ENCODE measurements around the gene STX1A.

STX1A gene

DNA sequence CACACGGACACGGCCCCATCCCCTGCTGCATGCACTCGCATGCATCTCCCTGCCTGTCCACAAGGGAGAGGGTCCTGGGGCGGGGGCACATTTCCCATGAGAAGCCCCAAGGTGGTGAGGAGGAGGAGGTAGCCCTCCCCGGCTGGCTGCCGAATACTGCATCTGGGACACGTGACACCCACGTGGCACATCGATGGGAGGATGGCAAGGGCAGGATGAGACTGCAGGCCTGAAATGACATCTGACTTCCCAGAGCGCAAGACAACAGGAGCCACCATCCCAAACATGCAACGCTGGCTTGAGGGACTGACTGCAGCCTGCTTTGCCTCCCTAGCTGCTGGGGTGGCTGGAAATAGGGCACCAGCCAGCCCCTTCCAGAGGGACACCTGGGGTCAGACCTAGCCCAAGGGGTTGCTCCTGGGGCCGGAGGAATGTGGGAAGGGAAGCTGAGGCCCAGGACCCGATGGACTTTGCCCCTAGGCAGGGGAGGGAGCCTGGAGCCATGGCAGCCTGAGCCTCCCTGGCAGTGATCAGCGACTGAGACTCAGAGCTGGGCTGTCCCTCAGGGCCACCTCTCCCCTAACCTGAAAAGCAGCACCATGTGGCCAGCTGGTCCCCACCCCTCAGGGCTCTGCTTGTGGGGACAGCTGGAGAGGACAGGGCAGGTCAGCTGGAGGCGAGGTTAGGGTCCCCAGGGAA, 19.9 kb downstream of the STX1A start:
- no peak overlapping the region for H3K4me3 Mint-ChIP-seq
- peaks cover 18% of the 10 kb centered on the region for H3K4me1 Mint-ChIP-seq (ENCODE audit: low read depth)
- no peak overlapping the region for H3K27ac Mint-ChIP-seq
- intact Hi-C loops (cut with micrococcal nuclease), result no loop called here
- H3K9me3 Mint-ChIP-seq, result no peaks in the 10 kb centered on the region
- peaks cover 69% of the 10 kb centered on the region for H3K36me3 Mint-ChIP-seq (ENCODE audit: low read depth)
- H3K27me3 Mint-ChIP-seq, result peaks cover 30% of the 10 kb centered on the region

DNA sequence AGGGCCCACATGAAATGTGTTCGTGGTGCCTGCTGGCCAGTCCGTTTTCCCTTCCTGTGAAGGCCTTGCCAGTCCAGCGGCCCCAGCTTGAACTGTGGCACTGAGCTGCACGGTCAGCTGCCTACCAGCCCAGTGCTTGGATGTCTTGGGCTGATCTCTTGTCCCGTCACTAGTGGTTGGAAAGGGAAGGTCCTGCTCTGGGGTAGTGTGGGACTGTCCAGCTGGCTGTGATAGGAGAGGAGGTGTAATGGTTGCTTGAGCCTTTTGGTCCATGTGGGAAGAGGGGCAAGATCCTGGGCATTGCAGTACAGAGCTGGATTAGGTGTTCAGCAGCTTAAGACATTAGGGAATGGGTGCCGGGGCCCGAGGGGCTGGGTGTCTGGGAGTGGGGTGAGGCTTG, 21.1 kb downstream of the STX1A start:
- H3K36me3 Mint-ChIP-seq (ENCODE audit: low read depth), result peaks cover 80% of the 10 kb centered on the region
- H3K27ac Mint-ChIP-seq, result no peak overlapping the region
- no peak overlapping the region for H3K4me3 Mint-ChIP-seq
- H3K27me3 Mint-ChIP-seq, result peaks cover 20% of the 10 kb centered on the region
- intact Hi-C loops (cut with micrococcal nuclease), result no loop called here
- peaks cover 18% of the 10 kb centered on the region for H3K4me1 Mint-ChIP-seq (ENCODE audit: low read depth)
- H3K9me3 Mint-ChIP-seq, result no peaks in the 10 kb centered on the region

DNA sequence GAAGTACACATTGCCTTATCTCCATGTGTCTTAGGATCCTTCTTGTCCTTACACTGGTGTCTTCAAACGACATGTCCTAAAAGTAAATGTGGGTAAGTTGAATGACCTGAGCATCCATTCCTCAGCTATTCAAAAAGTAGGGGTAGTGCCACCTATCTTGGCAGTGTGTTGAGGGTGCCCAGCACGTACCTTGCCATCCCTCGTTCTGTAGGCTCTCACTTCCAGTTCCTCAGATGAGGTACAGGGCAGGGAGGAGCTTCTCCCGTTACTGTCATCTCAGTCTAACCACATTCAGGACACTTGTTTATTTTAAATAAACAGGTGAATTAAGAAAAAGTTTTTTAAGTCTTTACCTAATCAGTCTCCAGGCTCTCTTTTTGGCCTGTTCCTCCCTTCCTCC, 23.1 kb downstream of the STX1A start:
- Mint-ChIP-seq H3K27ac (no peak overlapping the region), H3K4me3 (no peak overlapping the region), H3K4me1 (ENCODE audit: low read depth) (peaks cover 23% of the 10 kb centered on the region), H3K27me3 (no peaks in the 10 kb centered on the region), H3K9me3 (no peaks in the 10 kb centered on the region), H3K36me3 (ENCODE audit: low read depth) (peaks cover 89% of the 10 kb centered on the region)
- intact Hi-C loops (cut with micrococcal nuclease), result no loop called here

DNA sequence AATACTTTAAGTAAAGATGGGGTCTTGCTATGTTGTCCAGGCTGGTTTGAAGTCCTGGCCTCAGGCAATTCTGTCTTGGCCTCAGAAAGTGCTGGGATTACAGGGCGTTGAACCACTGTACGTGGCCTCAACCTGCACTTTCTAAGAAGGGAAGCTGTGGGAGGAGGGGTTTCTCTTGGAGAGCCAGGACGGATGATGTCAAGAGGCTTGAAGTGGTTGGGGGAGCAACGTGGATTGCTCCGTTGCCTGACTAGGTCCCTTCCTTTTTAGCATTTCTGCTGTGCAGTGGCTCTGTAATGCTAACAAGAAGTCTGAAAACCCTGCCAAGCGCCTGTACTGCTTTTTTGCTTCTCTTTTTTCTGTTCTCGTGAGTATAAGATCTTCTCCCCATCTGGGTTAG, 28.8 kb downstream of the STX1A start:
- Mint-ChIP-seq H3K27ac (no peak overlapping the region), H3K27me3 (no peaks in the 10 kb centered on the region), H3K4me3 (no peak overlapping the region), H3K9me3 (no peaks in the 10 kb centered on the region), H3K36me3 (ENCODE audit: low read depth) (peaks cover 96% of the 10 kb centered on the region), H3K4me1 (ENCODE audit: low read depth) (peaks cover 51% of the 10 kb centered on the region)
- intact Hi-C loops (cut with micrococcal nuclease), result no loop called here

DNA sequence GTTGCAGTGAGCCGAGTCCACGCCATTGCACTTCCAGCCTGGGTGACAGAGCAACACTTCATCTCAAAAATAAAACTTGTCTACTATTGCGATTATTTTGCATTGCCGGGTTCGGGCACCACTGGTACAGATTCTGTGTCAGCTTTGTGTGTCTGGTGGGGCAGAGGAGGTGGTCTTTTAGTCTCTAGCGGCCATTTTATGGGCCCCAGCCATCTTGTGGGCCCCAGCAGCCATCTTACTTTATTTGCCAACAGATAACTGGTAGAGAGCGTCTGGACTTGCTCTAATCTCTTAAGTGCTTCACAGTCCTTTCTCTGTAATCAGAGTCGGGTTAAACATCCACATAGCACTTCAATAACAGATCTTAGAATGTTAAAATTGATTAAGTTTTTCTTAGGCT, 31.2 kb downstream of the STX1A start:
- Mint-ChIP-seq H3K36me3 (ENCODE audit: low read depth) (peaks cover 86% of the 10 kb centered on the region), H3K4me1 (ENCODE audit: low read depth) (peaks cover 50% of the 10 kb centered on the region), H3K27ac (no peak overlapping the region), H3K9me3 (no peaks in the 10 kb centered on the region), H3K4me3 (no peak overlapping the region), H3K27me3 (no peaks in the 10 kb centered on the region)
- intact Hi-C loops (cut with micrococcal nuclease), result no loop called here

DNA sequence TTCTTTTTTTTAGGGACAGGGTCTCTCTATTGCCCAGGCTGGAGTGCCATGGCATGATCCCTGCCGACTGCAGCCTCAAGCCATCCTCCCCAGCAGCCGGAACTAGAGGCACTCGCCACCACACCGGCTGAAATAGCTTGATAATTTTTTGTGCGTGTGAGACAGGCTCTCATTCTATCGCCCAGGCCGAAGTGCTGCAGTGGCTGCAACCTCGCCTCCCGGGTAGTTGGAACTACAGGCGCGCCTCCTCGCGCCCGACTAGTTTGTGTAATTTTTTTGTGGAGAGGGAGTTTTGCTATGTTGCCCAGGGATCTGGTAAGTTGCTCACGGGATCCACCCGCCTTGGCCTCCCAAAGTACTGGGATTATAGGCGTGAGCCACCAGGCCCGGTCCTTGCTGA, 34.2 kb downstream of the STX1A start:
- peaks cover 75% of the 10 kb centered on the region for H3K36me3 Mint-ChIP-seq (ENCODE audit: low read depth)
- intact Hi-C loops (cut with micrococcal nuclease), result no loop called here
- no peak overlapping the region for H3K4me3 Mint-ChIP-seq

DNA sequence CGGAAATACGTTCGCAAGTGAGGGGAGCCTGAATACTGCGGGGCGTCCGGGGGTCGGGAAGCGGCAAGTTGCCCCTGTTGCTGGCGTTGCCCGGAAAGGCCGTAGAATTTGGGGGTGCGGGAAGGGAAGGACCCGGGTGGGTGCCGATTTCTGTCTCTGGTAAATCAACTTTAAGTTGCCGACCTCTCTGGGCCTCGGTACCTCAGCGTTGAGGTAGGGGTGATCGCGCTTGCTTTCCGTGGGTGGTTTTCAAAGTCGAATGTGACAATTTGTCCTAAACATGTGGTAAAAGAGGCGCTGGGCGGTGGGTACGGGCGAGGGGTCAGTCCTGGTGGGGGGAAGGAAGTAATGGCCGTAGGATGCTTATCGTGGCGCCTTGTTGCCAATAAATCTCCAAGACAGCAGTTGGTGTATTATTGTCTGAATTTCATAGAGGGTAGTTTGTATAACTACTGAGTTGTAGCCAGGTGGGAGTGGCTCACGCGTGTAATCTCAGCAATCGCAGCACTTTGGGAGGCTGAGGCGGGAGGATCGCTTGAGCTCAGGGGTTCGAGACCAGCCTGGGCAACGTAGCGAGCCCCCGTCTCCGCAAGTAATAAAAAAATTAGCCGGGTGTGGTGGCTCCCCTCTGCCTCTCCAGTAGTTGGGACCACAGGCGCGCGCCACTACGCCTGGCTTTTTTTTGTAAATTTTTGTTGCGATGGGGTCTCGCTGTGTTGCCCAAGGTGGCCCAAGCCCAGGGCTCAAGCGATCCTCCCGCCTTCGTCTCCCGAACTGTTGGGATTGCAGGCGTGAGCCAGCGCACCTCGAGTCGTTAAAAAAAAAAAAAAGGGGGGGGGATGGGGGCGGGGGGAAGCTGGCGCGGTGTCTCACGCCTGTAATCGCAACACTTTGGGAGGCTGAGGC, 35.4 kb downstream of the STX1A start:
- peaks cover 43% of the 10 kb centered on the region for H3K4me1 Mint-ChIP-seq (ENCODE audit: low read depth)
- H3K27ac Mint-ChIP-seq, result peak overlapping the region; percentile 95
- H3K36me3 Mint-ChIP-seq (ENCODE audit: low read depth), result peaks cover 65% of the 10 kb centered on the region
- H3K4me3 Mint-ChIP-seq, result peak overlapping the region; percentile 94
- intact Hi-C loops (cut with micrococcal nuclease), result loop anchor here (1.0 to 2.0 kb wide), 3 partner anchors 17 to 55 kb away; partner anchors contain the start of genes ABHD11, STX1A and VPS37D
- H3K9me3 Mint-ChIP-seq, result no peaks in the 10 kb centered on the region
- no peaks in the 10 kb centered on the region for H3K27me3 Mint-ChIP-seq

More for the DNA sequence above, 34.2 kb downstream of the STX1A start:
- peaks cover 49% of the 10 kb centered on the region for H3K4me1 Mint-ChIP-seq (ENCODE audit: low read depth)
- no peaks in the 10 kb centered on the region for H3K27me3 Mint-ChIP-seq
- no peak overlapping the region for H3K27ac Mint-ChIP-seq
- no peaks in the 10 kb centered on the region for H3K9me3 Mint-ChIP-seq

DNA sequence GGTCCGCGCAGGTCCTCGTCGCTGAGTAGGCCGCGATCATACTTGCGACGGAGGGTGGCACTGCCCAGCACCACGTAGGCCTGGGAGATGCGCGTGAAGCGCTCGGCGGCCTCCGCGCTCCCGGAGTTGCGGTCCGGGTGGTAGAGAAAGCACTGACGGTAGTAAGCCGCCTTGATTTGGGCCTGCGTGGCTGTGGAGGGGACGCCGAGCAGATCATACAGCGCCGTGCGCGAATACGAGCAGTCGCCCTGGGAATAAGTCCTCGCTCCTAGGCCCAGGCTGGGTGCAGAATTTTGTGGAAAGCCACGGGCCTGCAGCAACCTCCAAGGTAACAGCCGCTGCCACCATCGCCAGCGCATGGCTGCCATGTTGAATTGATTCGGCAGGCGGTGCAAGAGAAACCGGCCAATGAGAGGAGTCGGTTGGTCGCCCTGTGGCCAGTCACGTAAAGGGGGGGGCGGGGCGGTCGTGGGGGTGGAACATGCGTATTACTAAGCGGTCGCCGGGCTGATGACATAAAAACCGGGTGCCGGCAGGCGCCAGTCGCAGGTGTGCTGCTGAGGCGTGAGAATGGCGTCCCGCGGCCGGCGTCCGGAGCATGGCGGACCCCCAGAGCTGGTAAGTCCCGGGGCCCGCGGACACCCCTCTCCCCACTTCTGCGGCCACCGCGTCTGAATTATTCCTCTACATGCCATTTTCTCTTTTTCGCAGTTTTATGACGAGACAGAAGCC, 36.2 kb downstream of the STX1A start, which contains the start of the genes BUD23 and DNAJC30:
TSS of gene BUD23 (plus strand) at position 542 of the 732 bp plus-strand sequence. CDS start at position 571, 29 bp downstream.
TSS of gene DNAJC30 (minus strand) at position 398 of the 732 bp plus-strand sequence. CDS start at position 368, 30 bp downstream.
- H3K4me1 Mint-ChIP-seq (ENCODE audit: low read depth), result peaks cover 36% of the 10 kb centered on the region
- no peaks in the 10 kb centered on the region for H3K27me3 Mint-ChIP-seq
- peaks cover 65% of the 10 kb centered on the region for H3K36me3 Mint-ChIP-seq (ENCODE audit: low read depth)
- peak within 1 kb of the TSS; percentile 95 for H3K27ac Mint-ChIP-seq
- H3K9me3 Mint-ChIP-seq, result no peaks in the 10 kb centered on the region
- intact Hi-C loops (cut with micrococcal nuclease), result loop anchor here (1.0 to 2.0 kb wide), 3 partner anchors 16 to 56 kb away; partner anchors contain the start of genes ABHD11, STX1A and VPS37D
- peak within 1 kb of the TSS; percentile 94 for H3K4me3 Mint-ChIP-seq

DNA sequence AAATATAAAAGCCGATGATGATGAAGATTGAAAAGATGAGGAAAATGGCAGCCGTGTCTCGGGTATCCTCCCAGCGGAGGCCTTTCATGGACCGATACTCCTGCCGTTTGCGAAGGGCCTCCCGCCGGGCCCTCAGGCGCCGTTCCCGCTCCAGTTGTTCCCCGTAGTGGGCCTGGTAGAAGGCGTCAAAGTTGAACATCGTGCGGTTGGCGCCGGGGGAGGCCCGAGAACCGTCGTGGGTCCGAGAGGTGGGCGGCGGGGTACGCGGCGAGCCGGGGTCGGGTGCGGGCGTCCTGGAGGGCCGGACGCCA, 36.8 kb downstream of the STX1A start:
- peak overlapping the region; percentile 95 for H3K27ac Mint-ChIP-seq
- H3K27me3 Mint-ChIP-seq, result no peaks in the 10 kb centered on the region
- peaks cover 36% of the 10 kb centered on the region for H3K4me1 Mint-ChIP-seq (ENCODE audit: low read depth)
- no peaks in the 10 kb centered on the region for H3K9me3 Mint-ChIP-seq
- intact Hi-C loops (cut with micrococcal nuclease), result loop anchor here (1.0 to 2.0 kb wide), 3 partner anchors 15 to 56 kb away; partner anchors contain the start of genes ABHD11, STX1A and VPS37D
- peak overlapping the region; percentile 94 for H3K4me3 Mint-ChIP-seq
- peaks cover 65% of the 10 kb centered on the region for H3K36me3 Mint-ChIP-seq (ENCODE audit: low read depth)

DNA sequence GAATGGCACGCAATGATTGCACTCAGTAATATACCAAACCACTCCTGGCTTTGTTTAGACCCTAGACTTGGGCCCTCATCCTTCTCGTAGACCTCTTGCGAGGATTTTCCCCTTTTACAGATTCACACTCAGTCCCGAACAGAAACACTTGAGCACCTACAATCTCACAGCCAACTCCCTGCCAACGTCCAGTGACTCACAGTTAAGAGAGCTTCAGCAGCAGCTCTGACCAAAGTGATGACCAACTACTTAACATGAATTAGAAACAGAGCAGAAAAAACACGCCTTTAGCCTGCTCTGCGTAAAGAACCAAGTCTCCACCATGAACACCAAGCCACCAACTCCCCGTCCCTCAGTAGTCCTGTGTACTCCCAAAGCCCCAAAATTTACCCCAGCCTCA, 38.4 kb downstream of the STX1A start:
- no peak overlapping the region for H3K27ac Mint-ChIP-seq
- H3K27me3 Mint-ChIP-seq, result peaks cover 6% of the 10 kb centered on the region
- H3K36me3 Mint-ChIP-seq (ENCODE audit: low read depth), result peaks cover 55% of the 10 kb centered on the region
- intact Hi-C loops (cut with micrococcal nuclease), result no loop called here
- no peaks in the 10 kb centered on the region for H3K9me3 Mint-ChIP-seq
- H3K4me1 Mint-ChIP-seq (ENCODE audit: low read depth), result peaks cover 36% of the 10 kb centered on the region
- H3K4me3 Mint-ChIP-seq, result no peak overlapping the region

DNA sequence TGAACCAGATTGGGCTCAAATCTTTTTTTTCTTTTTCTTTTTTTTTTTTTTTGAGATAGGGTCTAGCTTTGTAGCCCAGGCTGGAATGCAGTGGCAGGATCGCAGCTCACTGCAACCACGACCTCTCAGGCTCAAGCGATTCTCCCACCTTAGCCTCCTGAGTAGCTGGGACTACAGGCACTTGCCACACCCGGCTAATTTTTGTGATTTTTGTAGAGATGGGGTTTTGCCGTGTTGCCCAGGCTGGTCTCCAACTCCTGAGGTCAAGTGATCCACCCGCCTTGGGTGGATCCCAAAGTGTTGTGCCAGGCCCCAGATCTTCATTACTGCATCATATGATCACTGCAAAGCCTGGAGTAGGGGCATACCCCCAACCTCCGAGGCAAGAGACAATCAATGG, 39.0 kb downstream of the STX1A start:
- H3K9me3 Mint-ChIP-seq, result no peaks in the 10 kb centered on the region
- H3K27me3 Mint-ChIP-seq, result peaks cover 6% of the 10 kb centered on the region
- peaks cover 50% of the 10 kb centered on the region for H3K36me3 Mint-ChIP-seq (ENCODE audit: low read depth)
- no peak overlapping the region for H3K27ac Mint-ChIP-seq
- H3K4me1 Mint-ChIP-seq (ENCODE audit: low read depth), result peaks cover 36% of the 10 kb centered on the region
- intact Hi-C loops (cut with micrococcal nuclease), result no loop called here
- no peak overlapping the region for H3K4me3 Mint-ChIP-seq

DNA sequence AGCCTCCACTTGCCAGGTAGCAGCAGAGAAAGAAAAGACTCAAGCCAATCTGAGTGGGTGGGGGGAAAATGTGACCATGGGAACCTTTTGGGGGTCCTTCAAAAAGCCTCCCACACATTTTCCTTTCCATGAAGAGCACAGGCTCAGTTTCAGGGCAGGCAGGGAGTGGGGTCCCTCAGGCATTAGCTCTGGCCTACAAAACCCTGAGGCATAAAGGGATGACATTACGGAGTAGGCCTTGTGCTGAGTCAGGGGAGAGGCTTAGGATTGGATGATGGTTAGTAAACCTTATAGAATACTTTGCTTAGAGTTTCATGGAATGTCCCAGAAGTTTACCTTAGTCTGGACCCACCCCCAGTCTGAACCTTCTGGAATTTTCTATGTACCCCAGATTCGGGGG, 39.8 kb downstream of the STX1A start:
- Mint-ChIP-seq H3K9me3 (no peaks in the 10 kb centered on the region), H3K4me1 (ENCODE audit: low read depth) (peaks cover 40% of the 10 kb centered on the region), H3K27ac (no peak overlapping the region), H3K4me3 (no peak overlapping the region), H3K36me3 (ENCODE audit: low read depth) (peaks cover 46% of the 10 kb centered on the region), H3K27me3 (peaks cover 6% of the 10 kb centered on the region)
- intact Hi-C loops (cut with micrococcal nuclease), result no loop called here

DNA sequence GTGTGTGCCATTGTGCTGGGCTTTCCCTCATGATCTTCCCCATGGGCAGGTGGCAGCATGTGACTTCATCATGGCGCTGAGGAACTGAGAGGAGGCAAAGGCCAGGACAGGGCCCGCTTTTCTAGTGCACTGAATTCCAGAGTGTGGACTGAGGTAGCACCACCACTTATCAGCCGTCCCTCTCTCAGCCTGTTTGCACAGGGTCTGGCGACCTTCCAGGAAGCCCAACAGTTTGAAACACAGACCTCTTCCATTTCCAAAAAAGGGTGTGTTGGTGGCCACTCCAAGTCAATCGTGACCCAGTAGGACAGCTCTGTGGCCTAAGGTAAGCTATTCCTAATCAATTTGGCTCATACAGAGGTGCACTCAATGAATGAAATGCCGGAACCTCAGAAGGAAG, 40.6 kb downstream of the STX1A start:
- Mint-ChIP-seq H3K4me3 (no peak overlapping the region), H3K4me1 (ENCODE audit: low read depth) (peaks cover 35% of the 10 kb centered on the region), H3K36me3 (ENCODE audit: low read depth) (peaks cover 43% of the 10 kb centered on the region)

More for the DNA sequence above, 40.6 kb downstream of the STX1A start:
- Mint-ChIP-seq H3K27me3 (peaks cover 10% of the 10 kb centered on the region), H3K27ac (no peak overlapping the region), H3K9me3 (no peaks in the 10 kb centered on the region)
- intact Hi-C loops (cut with micrococcal nuclease), result no loop called here

All from dendritic cell treated with granulocyte-macrophage colony-stimulating factor and Interleukin-4, amounts not matched to agents 40 ng/mL and 50 ng/mL, for 4 days (primary cell).